KBM-7 (cell line): ENCODE measurements around the gene TEX29.

Experiments
- DNase-seq: peaks from one replicate; pipeline ENCODE4 v3.0.0-alpha.2; 2015
- in situ Hi-C: fragments of 300-500 bp; cut with MboI; formaldehyde crosslinking; loops from 2 replicates; pipeline ENCODE4 v1.14.3; 2020; ENCODE audit warnings: low sequenced_read_pairs, low pct_unique_long_range_greater_than_20kb, mixed read lengths

Gene TEX29

GRCh38 chr13:111361046-111361872 lies 40.8 kb downstream of the TEX29 start:
- in situ Hi-C loops: no loop called here
- DNase-seq: no peak

- in situ Hi-C loops: no loop called here
- DNase-seq: no peak
Observed at GRCh38 chr13:111361873-111362648, 41.6 kb downstream of the TEX29 start.

GRCh38 chr13:111363121-111363520 lies 42.7 kb downstream of the TEX29 start:
- in situ Hi-C loops: no loop called here
- DNase-seq: no peak

GRCh38 chr13:111363591-111363990 lies 43.1 kb downstream of the TEX29 start:
- DNase-seq: no peak
- in situ Hi-C loops: no loop called here

GRCh38 chr13:111365149-111366005 lies 44.9 kb downstream of the TEX29 start:
- in situ Hi-C loops: no loop called here
- DNase-seq: no peak

- DNase-seq: no peak
- in situ Hi-C loops: no loop called here
Observed at GRCh38 chr13:111367340-111367739, 46.9 kb downstream of the TEX29 start.

- DNase-seq: no peak
Observed at GRCh38 chr13:111368091-111368490, 47.6 kb downstream of the TEX29 start.

GRCh38 chr13:111370147-111370546 lies 49.7 kb downstream of the TEX29 start:
- DNase-seq: no peak
- in situ Hi-C loops: no loop called here

More at GRCh38 chr13:111368091-111368490, 47.6 kb downstream of the TEX29 start:
- in situ Hi-C loops: no loop called here

- DNase-seq: no peak
- in situ Hi-C loops: no loop called here
Observed at GRCh38 chr13:111370570-111371535, 50.4 kb downstream of the TEX29 start.

- in situ Hi-C loops: no loop called here
- DNase-seq: no peak
Observed at GRCh38 chr13:111371720-111372119, 51.3 kb downstream of the TEX29 start.

GRCh38 chr13:111372651-111373425 lies 52.4 kb downstream of the TEX29 start:
- DNase-seq: no peak
- in situ Hi-C loops: no loop called here

GRCh38 chr13:111373486-111373885 lies 53.0 kb downstream of the TEX29 start:
- DNase-seq: no peak
- in situ Hi-C loops: no loop called here

- DNase-seq: no peak
- in situ Hi-C loops: no loop called here
Observed at GRCh38 chr13:111380431-111380830, 60.0 kb downstream of the TEX29 start.

- DNase-seq: no peak
- in situ Hi-C loops: no loop called here
Observed at GRCh38 chr13:111382411-111382810, 62.0 kb downstream of the TEX29 start.

GRCh38 chr13:111382877-111383276 lies 62.4 kb downstream of the TEX29 start:
- in situ Hi-C loops: no loop called here
- DNase-seq: no peak

GRCh38 chr13:111383591-111384440 lies 63.4 kb downstream of the TEX29 start:
- no peak for DNase-seq
- in situ Hi-C loops: no loop called here
